ENCODE data around the gene TXNDC11. TPM values are rescaled to one million over a fixed set of nuclear protein-coding genes. Genes with fewer than 3 reads are reported as not detected.

TXNDC11 gene
- total and polyA plus RNA-seq, 10 of the 15 experiments (the other 5 are each of a cell fraction or from before 2014, with no cell fraction given): 1.7 to 86.7 (median 54.4) TPM

- TF ChIP-seq RUNX3 (IDR thresholded peaks at IDR 0.05; ENCODE audit: low read length) (peak; percentile 25; the same call in 1 of the 2 replicates), ZNF274 (IDR thresholded peaks at IDR 0.05; ENCODE audit: insufficient read depth, insufficient read length) (no peak), MYB (IDR thresholded peaks at IDR 0.05; ENCODE audit: borderline replicate concordance, low read depth, low read length) (no peak), POU2F2 (IDR thresholded peaks at IDR 0.05; ENCODE audit: borderline replicate concordance, low read depth, low read length) (no peak), CREB1 (IDR thresholded peaks at IDR 0.05; ENCODE audit: low read depth) (peak; percentile 30; the same call in 1 of the 2 replicates), PML (IDR thresholded peaks at IDR 0.05; ENCODE audit: low read length) (no peak), LARP7 (IDR thresholded peaks at IDR 0.05) (no peak), SPI1 (IDR thresholded peaks at IDR 0.05; ENCODE audit: borderline replicate concordance, insufficient read depth, low read depth, low read length) (peak; percentile 42; the same call in 1 of the 2 replicates), ZNF24 (IDR thresholded peaks at IDR 0.05) (no peak), EZH2 (IDR thresholded peaks at IDR 0.05; ENCODE audit: borderline replicate concordance, control insufficient read depth, low read depth, low read length) (no peak), FOXM1 (IDR thresholded peaks at IDR 0.05; ENCODE audit: low read depth, low read length) (peak; percentile 42; the same call in 1 of the 2 replicates), ELK1 (IDR thresholded peaks at IDR 0.05; ENCODE audit: low read depth, low read length) (no peak), RBBP5 (conservative IDR thresholded peaks at IDR 0.05) (no peak), NFIC (IDR thresholded peaks at IDR 0.05; ENCODE audit: low read depth, low read length) (peak; percentile 35; the same call in 1 of the 2 replicates), CEBPB (IDR thresholded peaks at IDR 0.05; ENCODE audit: borderline replicate concordance in 1 of 2, low read depth in 2 of 2, low read length in 2 of 2) (no peak), BACH1 (IDR thresholded peaks at IDR 0.05; ENCODE audit: borderline replicate concordance) (no peak), POLR2A (IDR thresholded peaks at IDR 0.05; ENCODE audit: low read depth, low read length) (no peak), BHLHE40 (IDR thresholded peaks at IDR 0.05; ENCODE audit: borderline replicate concordance in 1 of 2, low read depth in 2 of 2, low read length in 1 of 2) (no peak), SIX5 (IDR thresholded peaks at IDR 0.05; ENCODE audit: low read depth, low read length, severe bottlenecking) (no peak), YY1 (IDR thresholded peaks at IDR 0.05; ENCODE audit: low read depth, low read length) (peak; percentile 49; the same call in 1 of the 2 replicates), PAX8 (IDR thresholded peaks at IDR 0.05) (no peak), POLR2AphosphoS2 (IDR thresholded peaks at IDR 0.05; ENCODE audit: low read depth, low read length) (no peak), NR2F1 (conservative IDR thresholded peaks at IDR 0.05) (no peak), SIN3A (IDR thresholded peaks at IDR 0.05; ENCODE audit: low read depth, low read length) (no peak), BMI1 (IDR thresholded peaks at IDR 0.05; ENCODE audit: borderline replicate concordance) (no peak), HDAC2 (IDR thresholded peaks at IDR 0.05) (no peak), SRF (IDR thresholded peaks at IDR 0.05; ENCODE audit: low read depth in 2 of 2, low read length in 2 of 2) (no peak), MXI1 (IDR thresholded peaks at IDR 0.05; ENCODE audit: low read depth, low read length) (no peak), TCF12 (IDR thresholded peaks at IDR 0.05; ENCODE audit: low read depth, low read length) (no peak)
- TF ChIP-seq, protein P1, sequence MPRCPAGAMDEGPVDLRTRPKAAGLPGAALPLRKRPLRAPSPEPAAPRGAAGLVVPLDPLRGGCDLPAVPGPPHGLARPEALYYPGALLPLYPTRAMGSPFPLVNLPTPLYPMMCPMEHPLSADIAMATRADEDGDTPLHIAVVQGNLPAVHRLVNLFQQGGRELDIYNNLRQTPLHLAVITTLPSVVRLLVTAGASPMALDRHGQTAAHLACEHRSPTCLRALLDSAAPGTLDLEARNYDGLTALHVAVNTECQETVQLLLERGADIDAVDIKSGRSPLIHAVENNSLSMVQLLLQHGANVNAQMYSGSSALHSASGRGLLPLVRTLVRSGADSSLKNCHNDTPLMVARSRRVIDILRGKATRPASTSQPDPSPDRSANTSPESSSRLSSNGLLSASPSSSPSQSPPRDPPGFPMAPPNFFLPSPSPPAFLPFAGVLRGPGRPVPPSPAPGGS (IDR thresholded peaks at IDR 0.05; ENCODE audit: borderline replicate concordance, insufficient read depth, low read depth, low read length, poor library complexity, severe bottlenecking): no peak
- TF ChIP-seq, protein P2, sequence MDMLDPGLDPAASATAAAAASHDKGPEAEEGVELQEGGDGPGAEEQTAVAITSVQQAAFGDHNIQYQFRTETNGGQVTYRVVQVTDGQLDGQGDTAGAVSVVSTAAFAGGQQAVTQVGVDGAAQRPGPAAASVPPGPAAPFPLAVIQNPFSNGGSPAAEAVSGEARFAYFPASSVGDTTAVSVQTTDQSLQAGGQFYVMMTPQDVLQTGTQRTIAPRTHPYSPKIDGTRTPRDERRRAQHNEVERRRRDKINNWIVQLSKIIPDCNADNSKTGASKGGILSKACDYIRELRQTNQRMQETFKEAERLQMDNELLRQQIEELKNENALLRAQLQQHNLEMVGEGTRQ (IDR thresholded peaks at IDR 0.05; ENCODE audit: borderline replicate concordance, low read depth, low read length): no peak
These were observed 14.7 kb downstream of the TXNDC11 start (continued) for GRCh38 chr16:11727796-11728543.
